ENCODE results near the gene ARHGAP15. TPM values are rescaled to one million over a fixed set of nuclear protein-coding genes. Genes with fewer than 3 reads are reported as not detected.

The ARHGAP15 gene
- total and polyA plus RNA-seq, 7 experiments from 2014 or later: 164 to 311 (median 201) TPM

GRCh38 chr2:143139835-143140393 lies 10.7 kb downstream of the ARHGAP15 start:
- Mint-ChIP-seq H3K4me3 (peak overlapping the region; percentile 42 to 84 (median 78)), H3K9me3 (no peaks in the 10 kb centered on the region), H3K27me3 (no peaks in the 10 kb centered on the region), H3K4me1 (peaks cover 82 to 100% (median 98%) of the 10 kb centered on the region in 7 donors), H3K36me3 (peaks cover 0 to 40% (median 27%) of the 10 kb centered on the region in 5 donors), H3K27ac (peak overlapping the region in 8 of 9 donors; percentile 61 to 86 (median 82))
- POLR2A ChIA-PET: interaction anchor here (0.8 to 8.2 kb wide), 5 partner anchors 8 to 28 kb away, joined by 3 to 95 read pairs (median 3); partner anchors contain the start of gene ARHGAP15
- Histone ChIP-seq H3K27ac (ENCODE audit: low read depth, low read length) (peak overlapping the region; percentile 25), H3K4me1 (ENCODE audit: control insufficient read depth in 2 of 2, insufficient read depth in 2 of 2, low read length in 2 of 2) (peaks cover 39 to 41% of the 10 kb centered on the region in 2 donors), H3K27me3 (ENCODE audit: control insufficient read depth in 2 of 2, insufficient read depth in 2 of 2, low read length in 2 of 2) (no peaks in the 10 kb centered on the region), H3K9me3 (ENCODE audit: control insufficient read depth in 2 of 3, low read length in 3 of 3) (no peaks in the 10 kb centered on the region), H3K4me3 (ENCODE audit: low read length) (peak overlapping the region; percentile 15), H3K36me3 (ENCODE audit: control insufficient read depth in 2 of 3, insufficient read depth in 3 of 3, low read length in 3 of 3) (no peaks in the 10 kb centered on the region)
- peak; percentile 40 for ATAC-seq
- no peak for DNase-seq
- intact Hi-C loops (cut with micrococcal nuclease): loop anchor here (1.0 kb wide), 2 partner anchors 9 kb away; no protein-coding TSS in a partner anchor
- CTCF ChIA-PET: interaction anchor here (0.9 to 1.6 kb wide), 4 partner anchors 12 to 83 kb away, joined by 3 to 4 read pairs (median 4); no protein-coding TSS in a partner anchor

- ChIA-PET CTCF (interaction anchor here (1.2 to 2.0 kb wide), 5 partner anchors 13 to 80 kb away, joined by 3 to 5 read pairs (median 4); no protein-coding TSS in a partner anchor), POLR2A (interaction anchor here (0.7 to 8.2 kb wide), 4 partner anchors 9 to 119 kb away, joined by 3 to 95 read pairs (median 4); partner anchors contain the start of gene ARHGAP15)
- Mint-ChIP-seq H3K4me1 (peaks cover 80 to 100% (median 96%) of the 10 kb centered on the region in 7 donors), H3K27me3 (no peaks in the 10 kb centered on the region), H3K9me3 (no peaks in the 10 kb centered on the region), H3K27ac (peak overlapping the region in 8 of 9 donors; percentile 34 to 86 (median 82)), H3K36me3 (peaks cover 0 to 38% (median 25%) of the 10 kb centered on the region in 5 donors), H3K4me3 (peak overlapping the region; percentile 27 to 84 (median 78))
- intact Hi-C loops (cut with micrococcal nuclease): loop anchor here (1.0 kb wide), 3 partner anchors 8 to 10 kb away; no protein-coding TSS in a partner anchor
- ATAC-seq (peak; percentile 61), DNase-seq (no peak)
- Histone ChIP-seq H3K27me3 (ENCODE audit: control insufficient read depth in 2 of 2, insufficient read depth in 2 of 2, low read length in 2 of 2) (no peaks in the 10 kb centered on the region), H3K27ac (ENCODE audit: low read depth, low read length) (peak overlapping the region; percentile 25), H3K9me3 (ENCODE audit: control insufficient read depth in 2 of 3, low read length in 3 of 3) (no peaks in the 10 kb centered on the region), H3K36me3 (ENCODE audit: control insufficient read depth in 2 of 3, insufficient read depth in 3 of 3, low read length in 3 of 3) (no peaks in the 10 kb centered on the region), H3K4me3 (ENCODE audit: low read length) (no peak overlapping the region), H3K4me1 (ENCODE audit: control insufficient read depth in 2 of 2, insufficient read depth in 2 of 2, low read length in 2 of 2) (peaks cover 46 to 48% of the 10 kb centered on the region in 2 donors)
These were observed 11.8 kb downstream of the ARHGAP15 start for GRCh38 chr2:143140864-143141661.

- intact Hi-C loops (cut with micrococcal nuclease): no loop called here
- Histone ChIP-seq H3K27me3 (ENCODE audit: control insufficient read depth in 2 of 2, insufficient read depth in 2 of 2, low read length in 2 of 2) (no peaks in the 10 kb centered on the region), H3K36me3 (ENCODE audit: control insufficient read depth in 2 of 3, insufficient read depth in 3 of 3, low read length in 3 of 3) (no peaks in the 10 kb centered on the region), H3K27ac (ENCODE audit: low read depth, low read length) (no peak overlapping the region), H3K4me1 (ENCODE audit: control insufficient read depth in 2 of 2, insufficient read depth in 2 of 2, low read length in 2 of 2) (peaks cover 45 to 59% of the 10 kb centered on the region in 2 donors), H3K4me3 (ENCODE audit: low read length) (no peak overlapping the region), H3K9me3 (ENCODE audit: control insufficient read depth in 2 of 3, low read length in 3 of 3) (no peaks in the 10 kb centered on the region)
- Mint-ChIP-seq H3K27ac (peak overlapping the region in 6 of 9 donors; percentile 1 to 86 (median 82)), H3K27me3 (no peaks in the 10 kb centered on the region), H3K4me1 (peaks cover 78 to 100% (median 96%) of the 10 kb centered on the region in 7 donors), H3K4me3 (peak overlapping the region in 5 of 10 donors; percentile 41 to 82 (median 77)), H3K36me3 (peaks cover 0 to 37% (median 24%) of the 10 kb centered on the region in 5 donors), H3K9me3 (no peaks in the 10 kb centered on the region)
- ChIA-PET CTCF (interaction anchor here (1.2 to 2.0 kb wide), 2 partner anchors 13 to 79 kb away, joined by 4 to 5 read pairs; no protein-coding TSS in a partner anchor), POLR2A (interaction anchor here (0.9 to 8.2 kb wide), 3 partner anchors 13 to 117 kb away, joined by 4 to 95 read pairs (median 6); partner anchors contain the start of gene ARHGAP15)
- ATAC-seq: no peak
- DNase-seq: no peak
These were observed 13.4 kb downstream of the ARHGAP15 start for GRCh38 chr2:143142598-143142997.

GRCh38 chr2:143144813-143145455 lies 15.7 kb downstream of the ARHGAP15 start:
- no peak for ATAC-seq
- intact Hi-C loops (cut with micrococcal nuclease): no loop called here
- DNase-seq: no peak
- Mint-ChIP-seq H3K9me3 (no peaks in the 10 kb centered on the region), H3K4me3 (peak overlapping the region; percentile 2 to 76 (median 32)), H3K36me3 (peaks cover 0 to 36% (median 28%) of the 10 kb centered on the region in 5 donors), H3K27ac (peak overlapping the region in 7 of 9 donors; percentile 69 to 87 (median 82)), H3K27me3 (no peaks in the 10 kb centered on the region), H3K4me1 (peaks cover 71 to 100% (median 95%) of the 10 kb centered on the region in 7 donors)
- no peaks in the 10 kb centered on the region for H3K36me3 ChIP-seq (ENCODE audit: control insufficient read depth in 2 of 3, insufficient read depth in 3 of 3, low read length in 3 of 3)
- H3K4me3 ChIP-seq (ENCODE audit: low read length): no peak overlapping the region
- ChIA-PET CTCF (interaction anchor here (0.6 to 1.5 kb wide), 3 partner anchors 11 to 66 kb away, joined by 3 to 5 read pairs (median 4); no protein-coding TSS in a partner anchor), POLR2A (interaction anchor here (8.2 kb wide), 1 partner anchor 15 kb away, joined by 95 read pairs; the partner anchor contains the start of gene ARHGAP15)
- H3K27me3 ChIP-seq (ENCODE audit: control insufficient read depth in 2 of 2, insufficient read depth in 2 of 2, low read length in 2 of 2): no peaks in the 10 kb centered on the region
- H3K9me3 ChIP-seq (ENCODE audit: control insufficient read depth in 2 of 3, low read length in 3 of 3): no peaks in the 10 kb centered on the region
- peaks cover 57 to 58% of the 10 kb centered on the region in 2 donors for H3K4me1 ChIP-seq (ENCODE audit: control insufficient read depth in 2 of 2, insufficient read depth in 2 of 2, low read length in 2 of 2)
- no peak overlapping the region for H3K27ac ChIP-seq (ENCODE audit: low read depth, low read length)

GRCh38 chr2:143146366-143146765 lies 17.1 kb downstream of the ARHGAP15 start:
- ATAC-seq: no peak
- Histone ChIP-seq H3K4me3 (ENCODE audit: low read length) (no peak overlapping the region), H3K27me3 (ENCODE audit: control insufficient read depth in 2 of 2, insufficient read depth in 2 of 2, low read length in 2 of 2) (no peaks in the 10 kb centered on the region), H3K4me1 (ENCODE audit: control insufficient read depth in 2 of 2, insufficient read depth in 2 of 2, low read length in 2 of 2) (peaks cover 60% of the 10 kb centered on the region in 2 donors), H3K9me3 (ENCODE audit: control insufficient read depth in 2 of 3, low read length in 3 of 3) (no peaks in the 10 kb centered on the region), H3K36me3 (ENCODE audit: control insufficient read depth in 2 of 3, insufficient read depth in 3 of 3, low read length in 3 of 3) (no peaks in the 10 kb centered on the region), H3K27ac (ENCODE audit: low read depth, low read length) (no peak overlapping the region)
- Mint-ChIP-seq H3K36me3 (peaks cover 0 to 34% (median 21%) of the 10 kb centered on the region in 5 donors), H3K27me3 (no peaks in the 10 kb centered on the region), H3K9me3 (no peaks in the 10 kb centered on the region), H3K4me1 (peaks cover 70 to 100% (median 95%) of the 10 kb centered on the region in 7 donors), H3K4me3 (peak overlapping the region in 6 of 10 donors; percentile 12 to 76 (median 22)), H3K27ac (peak overlapping the region in 8 of 9 donors; percentile 12 to 90 (median 54))
- ChIA-PET POLR2A (interaction anchor here (0.9 to 8.2 kb wide), 3 partner anchors 17 to 113 kb away, joined by 3 to 95 read pairs (median 3); partner anchors contain the start of gene ARHGAP15), CTCF (interaction anchor here (0.9 to 1.5 kb wide), 2 partner anchors 65 to 113 kb away, joined by 3 to 4 read pairs; no protein-coding TSS in a partner anchor)
- intact Hi-C loops (cut with micrococcal nuclease): no loop called here
- DNase-seq: no peak

All from naive thymus-derived CD4-positive, alpha-beta T cell (primary cell).